CD4-positive, alpha-beta memory T cell (primary cell): ENCODE results near the gene MGAT4A. TPM values are rescaled to one million over a fixed set of nuclear protein-coding genes. Genes with fewer than 3 reads are reported as not detected.
A peak's percentile ranks its signal among the peaks of the same experiment; 100 is the strongest.

Experiments
- CTCF ChIA-PET: fragments of 350-600 bp; sonication (Branson Sonifier 250); formaldehyde crosslinking; loops from one replicate; lab custom pipeline; 2021; ENCODE audit warnings: inconsistent platforms; ENCODE audit not compliant: partially characterized antibody; lab: Charles Lee
- POLR2A ChIA-PET: fragments of 350-600 bp; sonication (Branson Sonifier 250); formaldehyde crosslinking; loops from one replicate; lab custom pipeline; 2021; ENCODE audit not compliant: partially characterized antibody; lab: Charles Lee
- DNase-seq, 5 donors: peaks; one replicate each; pipeline versions ENCODE4 v3.0.0 to v3.0.0-alpha.2; 2020 to 2022; ENCODE audit warnings: mixed read lengths in 1 of 5
- H3K27ac ChIP-seq: one replicate; pipeline ENCODE4 v1.7.0; 2013; ENCODE audit warnings: low read depth, low read length
- H3K27me3 ChIP-seq: 2 replicates; pipeline ENCODE4 v1.7.0; 2013; ENCODE audit warnings: mild to moderate bottlenecking, low read length, moderate library complexity; ENCODE audit not compliant: insufficient read depth
- H3K36me3 ChIP-seq: 2 replicates; pipeline ENCODE4 v1.7.0; 2013; ENCODE audit warnings: mild to moderate bottlenecking, low read length, moderate library complexity; ENCODE audit not compliant: insufficient read depth
- H3K4me1 ChIP-seq: 2 replicates; pipeline ENCODE4 v1.7.0; 2013; ENCODE audit warnings: mild to moderate bottlenecking, low read length, moderate library complexity; ENCODE audit not compliant: insufficient read depth
- H3K4me3 ChIP-seq, 2 donors: one replicate each; pipeline ENCODE4 v1.7.0; 2013; ENCODE audit warnings: low read length in 2 of 2, mild to moderate bottlenecking in 1 of 2
- H3K9me3 ChIP-seq, 2 donors: one replicate each; pipeline ENCODE4 v1.7.0; 2013; ENCODE audit warnings: low read length in 2 of 2, control low read depth in 1 of 2; ENCODE audit not compliant: control insufficient read depth in 1 of 2
- H3K27ac Mint-ChIP-seq, 7 donors: one replicate each; pipeline ENCODE4 v1.8.0; 2020 to 2021; ENCODE audit warnings: mixed read lengths in 7 of 7, mild to moderate bottlenecking in 6 of 7, inconsistent platforms in 3 of 7, moderate library complexity in 3 of 7
- H3K27me3 Mint-ChIP-seq, 2 donors: one replicate each; pipeline ENCODE4 v1.8.0; 2020 to 2021; ENCODE audit warnings: mixed read lengths in 2 of 2
- H3K36me3 Mint-ChIP-seq, 2 donors: one replicate each; pipeline ENCODE4 v1.8.0; 2020 to 2021; ENCODE audit warnings: mixed read lengths in 2 of 2, inconsistent platforms in 1 of 2, mild to moderate bottlenecking in 1 of 2
- H3K4me1 Mint-ChIP-seq, 4 donors: one replicate each; pipeline ENCODE4 v1.8.0; 2020 to 2021; ENCODE audit warnings: mixed read lengths in 4 of 4, mild to moderate bottlenecking in 1 of 4
- H3K4me3 Mint-ChIP-seq, 8 donors: one replicate each; pipeline ENCODE4 v1.8.0; 2020 to 2021; ENCODE audit warnings: mixed read lengths in 8 of 8, mild to moderate bottlenecking in 7 of 8, moderate library complexity in 6 of 8, inconsistent platforms in 3 of 8
- H3K9me3 Mint-ChIP-seq, 8 donors: one replicate each; pipeline ENCODE4 v1.8.0; 2020 to 2021; ENCODE audit warnings: mixed read lengths in 8 of 8, mild to moderate bottlenecking in 5 of 8, inconsistent platforms in 3 of 8, moderate library complexity in 1 of 8
- intact Hi-C: fragments of 100-400 bp; cut with micrococcal nuclease; formaldehyde crosslinking; loops from one replicate; pipeline ENCODE4 v1.15.1; 2023
- polyA plus RNA-seq, 2 donors: library from polyadenylated mRNA; unstranded; fragments of 300-500 nt; fragmentation: Illumina TruSeq; gene quantifications; one replicate each; pipeline ENCODE4 v1.2.3, GENCODE V29; 2021
- total RNA-seq, 2 experiments: library from RNA; stranded (reverse); gene quantifications; one replicate each; pipeline ENCODE4 v1.2.3, GENCODE V29; 2021

Gene MGAT4A
- total and polyA plus RNA-seq, 4 experiments from 2014 or later, result 223 to 336 (median 263) TPM

GRCh38 chr2:98744595-98744994 is 13.7 kb upstream of the MGAT4A start:
- peak overlapping the region in 3 of 7 donors; percentile 19 to 79 (median 77) for H3K27ac Mint-ChIP-seq
- Histone ChIP-seq H3K36me3 (no peaks in the 10 kb centered on the region), H3K4me3 (no peak overlapping the region), H3K9me3 (no peaks in the 10 kb centered on the region), H3K4me1 (peaks cover 41% of the 10 kb centered on the region), H3K27me3 (no peaks in the 10 kb centered on the region), H3K27ac (peak overlapping the region; percentile 9)
- no peaks in the 10 kb centered on the region for H3K9me3 Mint-ChIP-seq
- no peaks in the 10 kb centered on the region for H3K36me3 Mint-ChIP-seq
- intact Hi-C loops, result no loop called here
- H3K27me3 Mint-ChIP-seq, result no peaks in the 10 kb centered on the region
- POLR2A ChIA-PET, result interaction anchor here (0.8 to 5.7 kb wide), 7 partner anchors 9 to 95 kb away, joined by 3 to 48 read pairs (median 7); partner anchors contain the start of gene MGAT4A
- CTCF ChIA-PET, result interaction anchor here (1.3 to 3.0 kb wide), 4 partner anchors 12 to 27 kb away, joined by 4 to 9 read pairs (median 6); no protein-coding TSS in a partner anchor
- DNase-seq, result no peak
- H3K4me1 Mint-ChIP-seq, result peaks cover 36 to 86% (median 48%) of the 10 kb centered on the region in 4 donors
- H3K4me3 Mint-ChIP-seq, result peak overlapping the region in 2 of 8 donors; percentile 9 to 64

- peak overlapping the region in 5 of 7 donors; percentile 23 to 86 (median 70) for H3K27ac Mint-ChIP-seq
- POLR2A ChIA-PET, result interaction anchor here (1.2 to 5.7 kb wide), 7 partner anchors 9 to 28 kb away, joined by 5 to 48 read pairs (median 7); partner anchors contain the start of gene MGAT4A
These were observed 12.9 kb upstream of the MGAT4A start for GRCh38 chr2:98743835-98744234.

GRCh38 chr2:98739020-98739419 is 8.1 kb upstream of the MGAT4A start:
- Histone ChIP-seq H3K27me3 (no peaks in the 10 kb centered on the region), H3K36me3 (no peaks in the 10 kb centered on the region), H3K27ac (no peak overlapping the region), H3K4me3 (no peak overlapping the region), H3K4me1 (peaks cover 62% of the 10 kb centered on the region), H3K9me3 (no peaks in the 10 kb centered on the region)
- Mint-ChIP-seq H3K4me3 (no peak overlapping the region), H3K36me3 (no peaks in the 10 kb centered on the region), H3K9me3 (no peaks in the 10 kb centered on the region), H3K4me1 (peaks cover 53 to 91% (median 65%) of the 10 kb centered on the region in 4 donors), H3K27me3 (no peaks in the 10 kb centered on the region), H3K27ac (peak overlapping the region in 6 of 7 donors; percentile 18 to 86 (median 68))
- ChIA-PET CTCF (interaction anchor here (0.8 to 1.6 kb wide), 5 partner anchors 9 to 79 kb away, joined by 3 to 4 read pairs (median 3); no protein-coding TSS in a partner anchor), POLR2A (interaction anchor here (2.4 to 16.8 kb wide), 3 partner anchors 9 to 30 kb away, joined by 10 to 565 read pairs (median 268); no protein-coding TSS in a partner anchor)
- intact Hi-C loops, result no loop called here
- DNase-seq, result no peak

More at GRCh38 chr2:98743835-98744234, 12.9 kb upstream of the MGAT4A start:
- Histone ChIP-seq H3K9me3 (no peaks in the 10 kb centered on the region), H3K36me3 (no peaks in the 10 kb centered on the region), H3K27me3 (no peaks in the 10 kb centered on the region), H3K4me1 (peaks cover 45% of the 10 kb centered on the region), H3K27ac (no peak overlapping the region), H3K4me3 (no peak overlapping the region)
- intact Hi-C loops, result no loop called here
- no peaks in the 10 kb centered on the region for H3K9me3 Mint-ChIP-seq
- H3K36me3 Mint-ChIP-seq, result no peaks in the 10 kb centered on the region
- H3K4me3 Mint-ChIP-seq, result peak overlapping the region in 6 of 8 donors; percentile 8 to 59 (median 40)
- DNase-seq, result no peak
- H3K27me3 Mint-ChIP-seq, result no peaks in the 10 kb centered on the region
- CTCF ChIA-PET, result interaction anchor here (1.2 to 1.7 kb wide), 4 partner anchors 11 to 27 kb away, joined by 4 to 8 read pairs (median 6); no protein-coding TSS in a partner anchor
- peaks cover 32 to 85% (median 46%) of the 10 kb centered on the region in 4 donors for H3K4me1 Mint-ChIP-seq

- Mint-ChIP-seq H3K4me3 (peak overlapping the region in 5 of 8 donors; percentile 29 to 74 (median 50)), H3K9me3 (no peaks in the 10 kb centered on the region), H3K4me1 (peaks cover 52 to 91% (median 65%) of the 10 kb centered on the region in 4 donors), H3K36me3 (no peaks in the 10 kb centered on the region), H3K27me3 (no peaks in the 10 kb centered on the region), H3K27ac (peak overlapping the region; percentile 23 to 89 (median 84))
- H3K9me3 ChIP-seq, result no peaks in the 10 kb centered on the region
- intact Hi-C loops, result no loop called here
- peaks cover 63% of the 10 kb centered on the region for H3K4me1 ChIP-seq
- no peak overlapping the region for H3K4me3 ChIP-seq
- DNase-seq, result no peak
- ChIA-PET POLR2A (interaction anchor here (2.1 to 16.8 kb wide), 6 partner anchors 9 to 89 kb away, joined by 8 to 565 read pairs (median 238); no protein-coding TSS in a partner anchor), CTCF (interaction anchor here (1.2 to 2.0 kb wide), 3 partner anchors 12 to 33 kb away, joined by 3 to 11 read pairs (median 4); no protein-coding TSS in a partner anchor)
- no peaks in the 10 kb centered on the region for H3K36me3 ChIP-seq
- H3K27me3 ChIP-seq, result no peaks in the 10 kb centered on the region
- peak overlapping the region; percentile 7 for H3K27ac ChIP-seq
These were observed 7.4 kb upstream of the MGAT4A start for GRCh38 chr2:98738304-98738703.

GRCh38 chr2:98737848-98738247 is 6.9 kb upstream of the MGAT4A start:
- Mint-ChIP-seq H3K27me3 (no peaks in the 10 kb centered on the region), H3K36me3 (peaks cover 0 to 2% of the 10 kb centered on the region in 2 donors), H3K9me3 (no peaks in the 10 kb centered on the region), H3K4me3 (peak overlapping the region in 6 of 8 donors; percentile 50 to 74 (median 57)), H3K27ac (peak overlapping the region; percentile 74 to 89 (median 84)), H3K4me1 (peaks cover 54 to 91% (median 66%) of the 10 kb centered on the region in 4 donors)
- Histone ChIP-seq H3K4me3 (no peak overlapping the region), H3K36me3 (no peaks in the 10 kb centered on the region), H3K4me1 (peaks cover 65% of the 10 kb centered on the region), H3K9me3 (no peaks in the 10 kb centered on the region), H3K27me3 (no peaks in the 10 kb centered on the region), H3K27ac (peak overlapping the region; percentile 7)
- DNase-seq, result no peak
- ChIA-PET POLR2A (interaction anchor here (2.1 to 16.8 kb wide), 6 partner anchors 10 to 89 kb away, joined by 8 to 565 read pairs (median 238); no protein-coding TSS in a partner anchor), CTCF (interaction anchor here (1.2 to 2.0 kb wide), 3 partner anchors 9 to 33 kb away, joined by 3 to 11 read pairs (median 3); no protein-coding TSS in a partner anchor)
- intact Hi-C loops, result no loop called here

GRCh38 chr2:98736464-98736889 is 5.5 kb upstream of the MGAT4A start:
- no peaks in the 10 kb centered on the region for H3K27me3 ChIP-seq
- H3K4me1 Mint-ChIP-seq, result peaks cover 57 to 92% (median 69%) of the 10 kb centered on the region in 4 donors
- no peak overlapping the region for H3K4me3 ChIP-seq
- peak overlapping the region; percentile 11 to 81 (median 62) for H3K4me3 Mint-ChIP-seq
- peak overlapping the region; percentile 74 to 90 (median 85) for H3K27ac Mint-ChIP-seq
- intact Hi-C loops, result loop anchor here (1.0 kb wide), 1 partner anchor 23 kb away; no protein-coding TSS in a partner anchor
- no peaks in the 10 kb centered on the region for H3K27me3 Mint-ChIP-seq
- ChIA-PET POLR2A (interaction anchor here (0.8 to 16.8 kb wide), 9 partner anchors 9 to 101 kb away, joined by 3 to 565 read pairs (median 8); no protein-coding TSS in a partner anchor), CTCF (interaction anchor here (1.2 to 2.8 kb wide), 5 partner anchors 11 to 87 kb away, joined by 3 to 12 read pairs (median 7); no protein-coding TSS in a partner anchor)
- no peaks in the 10 kb centered on the region for H3K36me3 ChIP-seq
- no peaks in the 10 kb centered on the region for H3K9me3 Mint-ChIP-seq
- DNase-seq, result peak in 3 of 5 donors; percentile 41 to 65 (median 53)
- H3K4me1 ChIP-seq, result peaks cover 72% of the 10 kb centered on the region
- peak overlapping the region; percentile 7 for H3K27ac ChIP-seq
- no peaks in the 10 kb centered on the region for H3K9me3 ChIP-seq
- H3K36me3 Mint-ChIP-seq, result peaks cover 0 to 11% of the 10 kb centered on the region in 2 donors
